Stimulated activated CD4-positive, alpha-beta T cell treated with anti-CD3 and anti-CD28 coated beads, Interleukin-2, amount 100 ng/mL, for 4 hours (primary cell): Measurements from ENCODE around the gene HOGA1.

ENCODE experiments used
- DNase-seq: peaks from one replicate; pipeline ENCODE4 v3.0.0-alpha.2; 2020; ENCODE audit warnings: low read depth

HOGA1 gene

GRCh38 chr10:97580421-97581367, 3.5 kb upstream of the HOGA1 start:
- no peak for DNase-seq

- no peak for DNase-seq
These were observed 2.0 kb upstream of the HOGA1 start for GRCh38 chr10:97582169-97582568.

GRCh38 chr10:97583476-97583875, 713 bp upstream of the HOGA1 start:
- no peak for DNase-seq

GRCh38 chr10:97584798-97585438, 729 bp downstream of the HOGA1 start:
- DNase-seq, result no peak

- DNase-seq, result no peak
These were observed 1.2 kb downstream of the HOGA1 start for GRCh38 chr10:97585439-97585811.

GRCh38 chr10:97587183-97587582, 3.0 kb downstream of the HOGA1 start:
- DNase-seq, result no peak

GRCh38 chr10:97589479-97589878, 5.3 kb downstream of the HOGA1 start, which contains the start of gene C10orf62:
Gene C10orf62 (plus strand): TSS chr10:97589721. CDS start chr10:97589898, 177 bp downstream.
- no peak for DNase-seq

GRCh38 chr10:97590082-97590747, 6.0 kb downstream of the HOGA1 start:
- no peak for DNase-seq

GRCh38 chr10:97590748-97591495, 6.7 kb downstream of the HOGA1 start:
- no peak for DNase-seq

- DNase-seq, result no peak
These were observed 9.2 kb downstream of the HOGA1 start for GRCh38 chr10:97593421-97593820.

GRCh38 chr10:97596101-97597082, 12.2 kb downstream of the HOGA1 start:
- no peak for DNase-seq

GRCh38 chr10:97597778-97598177, 13.6 kb downstream of the HOGA1 start:
- DNase-seq, result no peak

- DNase-seq, result no peak
These were observed 14.4 kb downstream of the HOGA1 start for GRCh38 chr10:97598407-97599271.

GRCh38 chr10:97599272-97599619, 15.1 kb downstream of the HOGA1 start:
- no peak for DNase-seq

- no peak for DNase-seq
These were observed 16.4 kb downstream of the HOGA1 start for GRCh38 chr10:97600616-97601015.

- no peak for DNase-seq
These were observed 17.4 kb downstream of the HOGA1 start for GRCh38 chr10:97601268-97602215.

GRCh38 chr10:97607095-97607636, 23.0 kb downstream of the HOGA1 start:
- DNase-seq, result no peak

GRCh38 chr10:97608991-97609561, 24.9 kb downstream of the HOGA1 start:
- DNase-seq, result no peak
